Keratinocyte (primary cell): ENCODE results near the gene ZNF500. TPM values are rescaled to one million over a fixed set of nuclear protein-coding genes. Genes with fewer than 3 reads are reported as not detected.

Experiments used
- DNase-seq: peaks from one replicate; pipeline ENCODE4 v3.0.0-alpha.2; 2011; ENCODE audit warnings: low read depth, missing footprints, low spot score
- FAIRE-seq: peaks from 2 replicates; lab custom pipeline; 2011; peaks lifted over from hg19 to GRCh38; lab: Jason Lieb, UNC
- H2AFZ ChIP-seq: 2 replicates; pipeline ENCODE4 v1.6.0; 2012; ENCODE audit warnings: low read length, control low read depth, inconsistent platforms; ENCODE audit not compliant: control insufficient read depth
- H3K27ac ChIP-seq: 2 replicates; pipeline ENCODE4 v1.5.1; 2011; ENCODE audit warnings: low read length; ENCODE audit not compliant: control insufficient read depth, insufficient read depth
- H3K27me3 ChIP-seq: 3 replicates; pipeline ENCODE4 v1.6.0; 2011; ENCODE audit warnings: low read length; ENCODE audit not compliant: control insufficient read depth, insufficient read depth; ENCODE audit errors: extremely low read depth
- H3K36me3 ChIP-seq, 2 experiments: 2 replicates in 1 of 2; 3 replicates in 1 of 2; pipeline ENCODE4 v1.5.1; 2011; ENCODE audit warnings: low read length in 2 of 2, mild to moderate bottlenecking in 1 of 2; ENCODE audit not compliant: control insufficient read depth in 2 of 2, insufficient read depth in 2 of 2; ENCODE audit errors: extremely low read depth in 1 of 2
- H3K4me1 ChIP-seq: 3 replicates; pipeline ENCODE4 v1.5.1; 2011; ENCODE audit warnings: low read length; ENCODE audit not compliant: control insufficient read depth, insufficient read depth; ENCODE audit errors: extremely low read depth
- H3K4me2 ChIP-seq: 3 replicates; pipeline ENCODE4 v1.6.0; 2011; ENCODE audit warnings: low read depth, low read length; ENCODE audit not compliant: control insufficient read depth, insufficient read depth; ENCODE audit errors: extremely low read depth
- H3K4me3 ChIP-seq, 3 experiments: fragments of 200-600 bp in 1 of 3; sonication (generic) in 1 of 3; 2 replicates in 2 of 3; 3 replicates in 1 of 3; pipeline ENCODE4 v1.5.1; 2011 to 2016; ENCODE audit warnings: low read length in 3 of 3, mild to moderate bottlenecking in 3 of 3, control low read depth in 2 of 3, inconsistent platforms in 1 of 3, low read depth in 1 of 3, mixed read lengths in 1 of 3, mixed run types in 1 of 3, moderate library complexity in 1 of 3; ENCODE audit not compliant: control insufficient read depth in 2 of 3, insufficient read depth in 2 of 3; ENCODE audit errors: extremely low read depth in 1 of 3
- H3K79me2 ChIP-seq: 2 replicates; pipeline ENCODE4 v1.6.0; 2012; ENCODE audit warnings: low read length; ENCODE audit not compliant: control insufficient read depth, insufficient read depth
- H3K9ac ChIP-seq: 3 replicates; pipeline ENCODE4 v1.6.0; 2011; ENCODE audit warnings: low read length; ENCODE audit not compliant: control insufficient read depth, insufficient read depth; ENCODE audit errors: extremely low read depth
- H3K9me1 ChIP-seq: 3 replicates; pipeline ENCODE4 v1.6.0; 2011; ENCODE audit warnings: low read length; ENCODE audit not compliant: control insufficient read depth, insufficient read depth; ENCODE audit errors: extremely low read depth
- H3K9me3 ChIP-seq: 2 replicates; pipeline ENCODE4 v1.5.1; 2012; ENCODE audit warnings: low read depth, low read length; ENCODE audit not compliant: control insufficient read depth
- H4K20me1 ChIP-seq: 3 replicates; pipeline ENCODE4 v1.6.0; 2011; ENCODE audit warnings: low read length; ENCODE audit not compliant: control insufficient read depth, insufficient read depth; ENCODE audit errors: extremely low read depth
- CTCF ChIP-seq, 3 experiments: IDR thresholded peaks in 1 of 3; conservative IDR thresholded peaks in 1 of 3; optimal IDR thresholded peaks in 1 of 3; 2 replicates in 2 of 3; 3 replicates in 1 of 3; pipeline versions ENCODE3 to v1.5.1; 2011; ENCODE audit warnings: low read length in 3 of 3, mild to moderate bottlenecking in 3 of 3, moderate library complexity in 2 of 3, control low read depth in 1 of 3, inconsistent platforms in 1 of 3; ENCODE audit not compliant: insufficient read depth in 2 of 3; ENCODE audit errors: extremely low read depth in 1 of 3
- EZH2 ChIP-seq: IDR thresholded peaks from one replicate; pipeline ENCODE4 v1.6.1; 2012; ENCODE audit warnings: inconsistent platforms, mild to moderate bottlenecking, low read length, moderate library complexity
- dilution Hi-C: fragments of 300-500 bp; cut with MboI; formaldehyde crosslinking; loops from one replicate; pipeline ENCODE4 v1.7.0; 2020; ENCODE audit warnings: low sequenced_read_pairs; ENCODE audit not compliant: extremely low pct_ligation_motif_present
- polyA plus RNA-seq, 5 experiments: library from polyadenylated mRNA; depleted of rRNA in 3 of 5; stranded (reverse) in 3 of 5; stranded (forward) in 1 of 5; unstranded in 1 of 5; fragments of >200 nt; gene quantifications; 1 replicate in 1 of 5; 2 replicates in 3 of 5; 3 replicates in 1 of 5; pipeline versions ENCODE4 v1.2.1 to v1.2.3, GENCODE V29; 2011 to 2012; ENCODE audit warnings: missing spikeins in 2 of 5, low read depth in 1 of 5, low replicate concordance in 1 of 5

The ZNF500 gene
- polyA plus RNA-seq, 1 donor (not counting 4 experiments of a cell fraction or from before 2014, with no cell fraction given) = 3.3 TPM

DNA sequence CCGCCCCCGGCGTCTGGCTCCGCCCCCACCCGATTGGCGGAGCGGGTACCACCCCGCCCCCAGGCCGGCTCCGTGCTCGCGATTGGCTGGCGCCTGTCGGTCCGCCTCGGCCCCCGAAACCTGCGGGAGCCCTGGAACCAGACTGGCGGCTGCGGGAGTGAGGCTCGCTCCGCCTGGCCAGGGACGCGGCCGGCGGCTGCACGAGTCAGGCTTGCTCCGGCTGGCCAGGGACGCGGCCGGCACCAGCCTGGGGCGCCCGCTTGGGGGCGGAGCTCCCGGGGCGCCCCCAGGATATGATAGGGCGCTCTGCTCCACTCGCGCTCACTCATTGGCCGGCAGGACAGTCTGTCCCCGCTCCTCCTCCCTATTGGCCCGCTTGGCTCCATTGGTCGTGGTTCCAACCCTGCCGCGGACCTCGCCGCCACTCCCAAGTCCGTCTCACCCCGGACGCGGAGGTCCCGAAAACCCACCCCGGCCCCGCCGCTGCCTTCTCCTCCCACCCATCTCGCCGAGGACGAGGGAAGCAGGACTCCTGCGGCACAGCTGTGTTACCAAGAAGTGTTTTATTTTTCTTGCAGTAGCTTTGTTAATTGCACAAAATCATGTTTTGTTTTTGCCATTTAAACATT is 35.8 kb upstream of the ZNF500 start:
- H4K20me1 ChIP-seq = no peaks in the 10 kb centered on the region
- H3K4me3 ChIP-seq = peak overlapping the region; percentile 58 to 67 (median 66)
- H3K27me3 ChIP-seq = no peaks in the 10 kb centered on the region
- peaks cover 25% of the 10 kb centered on the region for H3K4me1 ChIP-seq
- H3K9me3 ChIP-seq = no peaks in the 10 kb centered on the region
- H2AFZ ChIP-seq = peak overlapping the region; percentile 56
- H3K27ac ChIP-seq = peak overlapping the region; percentile 17
- H3K36me3 ChIP-seq = peaks cover 13 to 14% of the 10 kb centered on the region in 2 experiments
- H3K9me1 ChIP-seq = no peaks in the 10 kb centered on the region
- H3K4me2 ChIP-seq = peak overlapping the region; percentile 84
- TF ChIP-seq CTCF (optimal IDR thresholded peaks at IDR 0.05 in 1 of 3, IDR thresholded peaks at IDR 0.05 in 1 of 3, conservative IDR thresholded peaks at IDR 0.05 in 1 of 3; ENCODE audit: extremely low read depth in 1 of 3, insufficient read depth in 2 of 3, low read length in 3 of 3) (no peak), EZH2 (no peak)
- dilution Hi-C loops = no loop called here
- FAIRE-seq (peak; percentile 53), DNase-seq (no peak)
- H3K9ac ChIP-seq = peak overlapping the region; percentile 56
- no peaks in the 10 kb centered on the region for H3K79me2 ChIP-seq

GRCh38 chr16:4801962-4802658 is 35.1 kb upstream of the ZNF500 start, which contains the start of gene ROGDI:
ROGDI (minus strand) TSS chr16:4802633; CDS start chr16:4802571, 62 bp downstream.
- FAIRE-seq (no peak), DNase-seq (no peak)
- peak within 1 kb of the TSS; percentile 59 for H3K9ac ChIP-seq
- H3K27ac ChIP-seq = peak within 1 kb of the TSS; percentile 39
- TF ChIP-seq CTCF (optimal IDR thresholded peaks at IDR 0.05 in 1 of 3, IDR thresholded peaks at IDR 0.05 in 1 of 3, conservative IDR thresholded peaks at IDR 0.05 in 1 of 3; ENCODE audit: extremely low read depth in 1 of 3, insufficient read depth in 2 of 3, low read length in 3 of 3) = no peak
- no peak for TF ChIP-seq EZH2
- no peaks in the 10 kb centered on the region for H3K9me1 ChIP-seq
- H3K9me3 ChIP-seq = no peaks in the 10 kb centered on the region
- peak within 1 kb of the TSS; percentile 58 to 67 (median 66) for H3K4me3 ChIP-seq
- H3K79me2 ChIP-seq = no peaks in the 10 kb centered on the region
- peaks cover 8 to 14% of the 10 kb centered on the region in 2 experiments for H3K36me3 ChIP-seq
- no peaks in the 10 kb centered on the region for H3K27me3 ChIP-seq
- H2AFZ ChIP-seq = peak within 1 kb of the TSS; percentile 70
- dilution Hi-C loops = no loop called here
- peaks cover 25% of the 10 kb centered on the region for H3K4me1 ChIP-seq
- H3K4me2 ChIP-seq = peak within 1 kb of the TSS; percentile 84
- no peaks in the 10 kb centered on the region for H4K20me1 ChIP-seq
